CD4-positive, CD25-positive, alpha-beta regulatory T cell (primary cell): ENCODE data around the gene MRGPRE. TPM values are rescaled to one million over a fixed set of nuclear protein-coding genes. Genes with fewer than 3 reads are reported as not detected.

ENCODE experiments used
- ATAC-seq, 2 donors: fragments of 150-1000 bp; cut with Tn5 transposase; one replicate each; pipeline ENCODE4 v1.10.0; 2021; ENCODE audit warnings: low read depth in 2 of 2, moderate number of reproducible peaks in 2 of 2, moderate library complexity in 1 of 2
- DNase-seq, 3 donors: peaks; one replicate each; pipeline versions ENCODE4 v3.0.0 to v3.0.0-alpha.2; 2012 to 2022; ENCODE audit warnings: mixed read lengths in 1 of 3
- H3K27ac ChIP-seq: one replicate; pipeline ENCODE4 v1.7.0; 2013; ENCODE audit warnings: mild to moderate bottlenecking, low read length; ENCODE audit not compliant: insufficient read depth, poor library complexity, severe bottlenecking
- H3K27me3 ChIP-seq: one replicate; pipeline ENCODE4 v1.7.0; 2013; ENCODE audit warnings: low read length; ENCODE audit not compliant: control insufficient read depth, insufficient read depth
- H3K36me3 ChIP-seq: one replicate; pipeline ENCODE4 v1.7.0; 2013; ENCODE audit warnings: mild to moderate bottlenecking, low read length, moderate library complexity; ENCODE audit not compliant: control insufficient read depth, insufficient read depth
- H3K4me1 ChIP-seq: 2 replicates; pipeline ENCODE4 v1.7.0; 2013; ENCODE audit warnings: mild to moderate bottlenecking, low read length; ENCODE audit not compliant: insufficient read depth, control insufficient read depth, poor library complexity, severe bottlenecking
- H3K4me3 ChIP-seq: one replicate; pipeline ENCODE4 v1.7.0; 2013; ENCODE audit warnings: low read depth, mild to moderate bottlenecking, low read length, moderate library complexity
- H3K9me3 ChIP-seq, 2 experiments: 1 replicate in 1 of 2; 2 replicates in 1 of 2; pipeline ENCODE4 v1.7.0; 2013; ENCODE audit warnings: low read length in 2 of 2, mild to moderate bottlenecking in 1 of 2, moderate library complexity in 1 of 2; ENCODE audit not compliant: control insufficient read depth in 2 of 2
- H3K27ac Mint-ChIP-seq, 3 donors: one replicate each; pipeline ENCODE4 v1.8.0; 2020 to 2022; ENCODE audit warnings: mild to moderate bottlenecking in 3 of 3, mixed read lengths in 3 of 3, moderate library complexity in 2 of 3
- H3K27me3 Mint-ChIP-seq: one replicate; pipeline ENCODE4 v1.8.0; 2022; ENCODE audit warnings: mild to moderate bottlenecking, mixed read lengths
- H3K36me3 Mint-ChIP-seq: one replicate; pipeline ENCODE4 v1.8.0; 2020; ENCODE audit warnings: mixed read lengths
- H3K4me1 Mint-ChIP-seq, 4 donors: one replicate each; pipeline ENCODE4 v1.8.0; 2020 to 2022; ENCODE audit warnings: mixed read lengths in 4 of 4, mild to moderate bottlenecking in 1 of 4
- H3K4me3 Mint-ChIP-seq, 4 donors: one replicate each; pipeline ENCODE4 v1.8.0; 2020 to 2022; ENCODE audit warnings: mild to moderate bottlenecking in 4 of 4, mixed read lengths in 4 of 4, moderate library complexity in 3 of 4
- H3K9me3 Mint-ChIP-seq, 7 donors: one replicate each; pipeline ENCODE4 v1.8.0; 2020 to 2022; ENCODE audit warnings: mixed read lengths in 7 of 7, mild to moderate bottlenecking in 3 of 7, moderate library complexity in 2 of 7
- polyA plus RNA-seq, 4 donors: library from polyadenylated mRNA; unstranded; fragments of 300-500 nt; fragmentation: Illumina TruSeq; gene quantifications; one replicate each; pipeline ENCODE4 v1.2.3, GENCODE V29; 2021
- total RNA-seq: library from RNA; stranded (reverse); gene quantifications from one replicate; pipeline ENCODE4 v1.2.3, GENCODE V29; 2022

MRGPRE gene
- total and polyA plus RNA-seq, 5 donors from 2014 or later = not detected

DNA sequence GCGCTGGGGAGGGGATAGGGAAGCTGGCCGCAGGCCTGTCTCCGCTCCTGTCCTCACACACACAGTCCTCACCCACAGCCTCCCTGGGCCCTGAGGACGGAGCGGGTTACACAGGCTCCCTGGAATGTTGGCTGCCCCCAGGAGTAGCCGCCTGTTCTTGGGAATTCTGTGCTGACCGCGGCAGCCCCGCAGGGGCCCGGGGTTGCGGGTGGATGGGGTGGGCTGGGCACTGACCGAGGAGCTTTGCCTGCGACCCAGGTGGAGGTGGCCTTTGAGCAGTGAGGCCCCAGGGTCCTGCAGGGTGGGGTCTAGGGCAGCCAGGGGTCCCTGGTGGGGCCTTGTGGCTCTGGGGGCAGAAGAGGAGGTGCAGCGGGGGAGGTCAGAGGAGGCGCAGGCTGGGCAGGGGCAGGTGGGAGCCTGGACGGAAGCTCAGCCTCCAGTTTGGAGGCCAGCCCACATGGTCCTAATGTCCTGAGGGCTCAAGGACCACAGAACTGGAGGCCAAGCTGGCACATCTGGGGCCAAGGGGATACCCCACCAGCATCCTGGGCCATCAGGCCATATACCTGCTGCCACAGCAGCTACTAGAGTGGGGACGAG is 7.0 kb downstream of the MRGPRE start:
- DNase-seq (no peak), ATAC-seq (no peak)
- Mint-ChIP-seq H3K4me3 (no peak overlapping the region), H3K36me3 (no peaks in the 10 kb centered on the region), H3K4me1 (peaks cover 0 to 7% (median 0%) of the 10 kb centered on the region in 4 donors), H3K9me3 (no peaks in the 10 kb centered on the region), H3K27me3 (no peaks in the 10 kb centered on the region), H3K27ac (peak overlapping the region in 1 of 3 donors; percentile 26)
- no peaks in the 10 kb centered on the region for H3K4me1 ChIP-seq
- H3K27ac ChIP-seq = no peak overlapping the region
- H3K4me3 ChIP-seq = no peak overlapping the region
- no peaks in the 10 kb centered on the region for H3K36me3 ChIP-seq
- no peaks in the 10 kb centered on the region for H3K27me3 ChIP-seq
- H3K9me3 ChIP-seq = no peaks in the 10 kb centered on the region

- Mint-ChIP-seq H3K27ac (peak overlapping the region in 1 of 3 donors; percentile 32), H3K9me3 (no peaks in the 10 kb centered on the region), H3K4me3 (no peak overlapping the region), H3K36me3 (no peaks in the 10 kb centered on the region), H3K27me3 (no peaks in the 10 kb centered on the region), H3K4me1 (peaks cover 0 to 7% (median 0%) of the 10 kb centered on the region in 4 donors)
- Histone ChIP-seq H3K27me3 (no peaks in the 10 kb centered on the region), H3K27ac (no peak overlapping the region), H3K4me3 (no peak overlapping the region), H3K4me1 (no peaks in the 10 kb centered on the region), H3K9me3 (no peaks in the 10 kb centered on the region), H3K36me3 (no peaks in the 10 kb centered on the region)
- ATAC-seq (no peak), DNase-seq (no peak)
These were observed 7.7 kb downstream of the MRGPRE start for GRCh38 chr11:3224401-3225057.

- Mint-ChIP-seq H3K9me3 (no peaks in the 10 kb centered on the region), H3K36me3 (no peaks in the 10 kb centered on the region), H3K4me1 (peaks cover 0 to 7% (median 0%) of the 10 kb centered on the region in 4 donors), H3K27ac (peak overlapping the region in 1 of 3 donors; percentile 78), H3K4me3 (no peak overlapping the region), H3K27me3 (no peaks in the 10 kb centered on the region)
- H3K4me1 ChIP-seq = no peaks in the 10 kb centered on the region
- no peaks in the 10 kb centered on the region for H3K9me3 ChIP-seq
- H3K4me3 ChIP-seq = no peak overlapping the region
- DNase-seq = no peak
- ATAC-seq = no peak
- H3K27ac ChIP-seq = no peak overlapping the region
- no peaks in the 10 kb centered on the region for H3K27me3 ChIP-seq
- no peaks in the 10 kb centered on the region for H3K36me3 ChIP-seq
These were observed 8.3 kb downstream of the MRGPRE start for GRCh38 chr11:3223932-3224381.

- peaks cover 0 to 7% (median 0%) of the 10 kb centered on the region in 4 donors for H3K4me1 Mint-ChIP-seq
- no peaks in the 10 kb centered on the region for H3K9me3 Mint-ChIP-seq
- Histone ChIP-seq H3K4me3 (no peak overlapping the region), H3K9me3 (no peaks in the 10 kb centered on the region), H3K27me3 (no peaks in the 10 kb centered on the region), H3K27ac (no peak overlapping the region), H3K36me3 (no peaks in the 10 kb centered on the region), H3K4me1 (no peaks in the 10 kb centered on the region)
- no peak overlapping the region for H3K27ac Mint-ChIP-seq
- DNase-seq (peak in 2 of 3 donors; percentile 17 to 22), ATAC-seq (no peak)
- H3K4me3 Mint-ChIP-seq = peak overlapping the region in 1 of 4 donors; percentile 5
- no peaks in the 10 kb centered on the region for H3K36me3 Mint-ChIP-seq
- H3K27me3 Mint-ChIP-seq = no peaks in the 10 kb centered on the region
These were observed 9.0 kb downstream of the MRGPRE start for GRCh38 chr11:3222941-3223915.

- DNase-seq (no peak), ATAC-seq (no peak)
- no peaks in the 10 kb centered on the region for H3K27me3 ChIP-seq
- no peak overlapping the region for H3K27ac Mint-ChIP-seq
- H3K4me1 Mint-ChIP-seq = peaks cover 0 to 7% (median 0%) of the 10 kb centered on the region in 4 donors
- H3K9me3 ChIP-seq = no peaks in the 10 kb centered on the region
- H3K36me3 ChIP-seq = no peaks in the 10 kb centered on the region
- no peak overlapping the region for H3K27ac ChIP-seq
- H3K4me3 ChIP-seq = no peak overlapping the region
- no peaks in the 10 kb centered on the region for H3K36me3 Mint-ChIP-seq
- H3K4me1 ChIP-seq = no peaks in the 10 kb centered on the region
- no peaks in the 10 kb centered on the region for H3K9me3 Mint-ChIP-seq
- H3K27me3 Mint-ChIP-seq = no peaks in the 10 kb centered on the region
- H3K4me3 Mint-ChIP-seq = no peak overlapping the region
These were observed 10.0 kb downstream of the MRGPRE start for GRCh38 chr11:3222003-3222855.

- no peak overlapping the region for H3K4me3 ChIP-seq
- H3K27ac ChIP-seq = no peak overlapping the region
- H3K4me1 ChIP-seq = no peaks in the 10 kb centered on the region
- Mint-ChIP-seq H3K27ac (no peak overlapping the region), H3K4me1 (peaks cover 0 to 11% (median 0%) of the 10 kb centered on the region in 4 donors), H3K9me3 (no peaks in the 10 kb centered on the region), H3K36me3 (no peaks in the 10 kb centered on the region), H3K4me3 (no peak overlapping the region), H3K27me3 (no peaks in the 10 kb centered on the region)
- DNase-seq = no peak
- no peaks in the 10 kb centered on the region for H3K27me3 ChIP-seq
- no peaks in the 10 kb centered on the region for H3K9me3 ChIP-seq
- ATAC-seq = no peak
- no peaks in the 10 kb centered on the region for H3K36me3 ChIP-seq
These were observed 10.7 kb downstream of the MRGPRE start for GRCh38 chr11:3221408-3222002.
